AG09319 (cell line): Measurements from ENCODE around the gene CYP19A1.

Experiments
- DNase-seq: peaks from one replicate; pipeline ENCODE4 v3.0.0-alpha.2; 2010; ENCODE audit warnings: low read depth; ENCODE audit errors: extremely low read depth
- TF ChIP-seq, protein P1 (sequence below): IDR thresholded peaks from 2 replicates; pipeline ENCODE4 v1.5.1; 2011; ENCODE audit warnings: low read depth, mild to moderate bottlenecking, inconsistent platforms, low read length, moderate library complexity

Gene CYP19A1

DNA sequence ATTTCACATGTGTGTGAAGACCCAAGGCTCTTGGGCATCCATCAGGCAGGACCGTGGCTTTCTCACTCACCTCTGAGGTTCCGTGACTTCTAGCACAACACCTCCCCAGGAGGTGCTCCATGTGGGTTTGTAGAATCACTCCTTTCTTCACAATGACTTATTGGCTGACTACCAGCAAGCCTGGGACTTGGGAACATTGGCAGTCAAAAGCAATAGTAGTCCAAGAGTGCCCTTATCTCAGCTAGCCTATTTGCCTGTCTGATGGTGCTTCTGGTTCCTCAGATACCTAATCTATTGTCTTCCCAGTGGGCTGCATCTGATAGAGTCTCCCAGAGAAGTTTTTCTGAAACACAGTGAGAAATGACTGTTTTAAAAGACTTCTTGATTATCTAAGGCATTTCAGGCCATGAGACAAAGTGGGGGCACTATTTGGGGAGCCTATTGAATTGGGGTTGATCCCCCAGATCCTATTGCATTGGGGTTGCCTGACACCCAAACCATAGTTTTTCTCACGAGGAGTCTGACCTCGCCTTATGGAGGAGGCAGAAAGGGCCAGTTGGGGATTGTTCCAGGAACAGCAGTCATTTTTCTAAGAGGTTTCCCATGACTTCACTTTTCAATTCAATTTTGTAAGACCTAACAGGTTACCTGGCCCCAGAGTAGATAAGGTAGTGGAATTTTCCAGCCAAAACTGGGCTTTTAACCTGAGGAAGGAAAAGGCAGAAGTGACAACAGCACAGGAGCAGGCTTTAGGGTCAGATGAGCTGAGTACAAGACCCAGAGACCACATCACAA is 88.0 kb downstream of the CYP19A1 start:
- TF ChIP-seq, protein P1, sequence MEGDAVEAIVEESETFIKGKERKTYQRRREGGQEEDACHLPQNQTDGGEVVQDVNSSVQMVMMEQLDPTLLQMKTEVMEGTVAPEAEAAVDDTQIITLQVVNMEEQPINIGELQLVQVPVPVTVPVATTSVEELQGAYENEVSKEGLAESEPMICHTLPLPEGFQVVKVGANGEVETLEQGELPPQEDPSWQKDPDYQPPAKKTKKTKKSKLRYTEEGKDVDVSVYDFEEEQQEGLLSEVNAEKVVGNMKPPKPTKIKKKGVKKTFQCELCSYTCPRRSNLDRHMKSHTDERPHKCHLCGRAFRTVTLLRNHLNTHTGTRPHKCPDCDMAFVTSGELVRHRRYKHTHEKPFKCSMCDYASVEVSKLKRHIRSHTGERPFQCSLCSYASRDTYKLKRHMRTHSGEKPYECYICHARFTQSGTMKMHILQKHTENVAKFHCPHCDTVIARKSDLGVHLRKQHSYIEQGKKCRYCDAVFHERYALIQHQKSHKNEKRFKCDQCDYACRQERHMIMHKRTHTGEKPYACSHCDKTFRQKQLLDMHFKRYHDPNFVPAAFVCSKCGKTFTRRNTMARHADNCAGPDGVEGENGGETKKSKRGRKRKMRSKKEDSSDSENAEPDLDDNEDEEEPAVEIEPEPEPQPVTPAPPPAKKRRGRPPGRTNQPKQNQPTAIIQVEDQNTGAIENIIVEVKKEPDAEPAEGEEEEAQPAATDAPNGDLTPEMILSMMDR = no peak
- DNase-seq = no peak

DNA sequence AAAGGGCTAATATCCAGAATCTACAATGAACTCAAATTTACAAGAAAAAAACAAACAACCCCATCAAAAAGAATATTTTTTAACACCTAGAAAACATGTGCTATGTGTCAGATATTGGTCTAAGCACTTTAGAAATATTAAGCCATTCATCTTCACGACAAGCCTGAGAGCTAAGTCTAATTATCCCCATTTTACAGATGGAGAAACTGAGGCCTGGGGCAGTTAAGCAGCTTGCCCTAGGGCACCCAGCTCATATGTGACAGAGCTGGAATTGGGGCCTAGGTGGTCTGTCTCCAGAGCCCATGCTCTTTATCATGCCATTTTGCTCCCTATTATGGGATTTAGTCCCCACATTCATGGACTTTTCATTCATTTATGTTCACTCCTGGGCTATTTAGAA is 92.8 kb downstream of the CYP19A1 start:
- TF ChIP-seq, protein P1 = no peak
- DNase-seq = no peak

DNA sequence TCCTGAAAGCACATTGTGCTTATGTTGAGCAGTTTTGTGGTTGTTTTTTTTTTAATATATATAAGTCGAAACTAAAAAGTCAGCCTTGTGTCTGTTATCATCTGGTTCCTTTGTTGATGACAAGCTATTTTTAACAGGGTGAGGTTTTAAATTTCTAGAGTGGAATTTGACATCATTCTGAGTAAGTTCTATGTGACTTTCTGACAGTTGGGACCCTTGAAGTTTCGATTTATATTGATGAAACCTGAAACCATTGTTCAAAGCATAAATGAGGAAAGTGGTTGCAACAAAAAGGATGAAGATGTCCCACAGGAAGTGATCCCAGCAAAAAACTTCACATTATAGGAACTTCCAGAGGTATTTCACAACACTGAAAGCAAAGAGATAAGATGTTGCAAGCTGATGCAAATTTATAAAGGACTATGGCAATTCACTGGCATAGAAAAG is 94.0 kb downstream of the CYP19A1 start:
- TF ChIP-seq, protein P1 = no peak
- DNase-seq = no peak

DNA sequence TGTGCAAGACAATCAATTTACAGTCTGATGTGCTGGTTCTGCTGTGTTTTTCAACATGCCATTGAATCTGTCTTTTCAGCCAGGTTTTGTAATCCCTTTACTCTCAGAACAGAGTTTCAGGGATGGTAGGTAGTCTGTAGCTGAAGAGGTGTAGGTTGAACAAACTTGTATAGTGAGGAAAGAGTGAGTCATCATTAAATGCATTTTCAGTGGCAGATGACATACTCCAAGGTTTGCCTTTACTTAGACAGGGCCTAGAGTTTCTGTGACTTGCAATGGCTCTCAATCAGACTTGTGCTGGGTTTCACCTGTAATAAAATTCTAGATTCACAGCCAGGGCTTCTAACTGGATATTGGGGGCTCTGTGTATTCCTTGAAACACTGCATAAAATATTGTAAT is 94.6 kb downstream of the CYP19A1 start:
- no peak for DNase-seq
- TF ChIP-seq, protein P1 = no peak

DNA sequence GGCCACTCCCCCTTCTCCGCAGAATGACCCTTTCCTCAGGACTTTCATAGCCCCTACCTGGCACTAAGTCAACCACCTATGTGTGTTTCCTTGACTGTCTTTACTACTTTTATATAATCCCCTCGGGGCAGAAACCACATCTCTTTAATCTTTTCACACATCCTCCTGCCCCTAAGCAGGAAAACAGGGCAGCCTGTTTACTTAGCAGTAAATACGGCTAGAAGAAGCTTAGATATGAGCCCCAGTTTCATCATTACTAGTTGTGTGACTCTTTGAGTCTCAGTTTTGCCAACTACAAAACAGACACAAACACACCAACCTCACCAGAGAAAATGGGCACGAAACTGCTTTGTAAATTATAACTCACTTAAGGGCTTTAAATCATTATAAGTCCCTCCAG is 98.3 kb downstream of the CYP19A1 start:
- DNase-seq = no peak

DNA sequence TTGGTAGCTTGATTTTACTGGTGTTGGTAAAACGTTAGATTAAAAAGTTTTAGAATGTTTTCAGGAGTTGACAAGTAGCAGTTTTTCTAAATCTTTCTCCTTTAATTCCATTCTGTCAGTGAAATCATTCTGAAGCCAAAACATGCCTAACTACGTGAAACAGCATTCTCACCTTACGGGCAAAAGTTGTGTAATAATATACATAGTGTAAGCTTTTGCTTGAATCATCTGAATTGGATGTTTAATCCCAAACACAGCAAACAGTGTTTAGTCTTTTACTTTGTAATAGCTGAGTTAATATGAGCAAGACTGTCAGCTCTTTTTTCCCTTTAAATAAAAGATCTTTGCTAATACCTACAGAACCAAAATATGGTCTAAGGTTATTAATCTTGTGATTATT is 100.6 kb downstream of the CYP19A1 start:
- DNase-seq = no peak
- TF ChIP-seq, protein P1 = no peak

More for the DNA sequence above, 98.3 kb downstream of the CYP19A1 start:
- TF ChIP-seq, protein P1 = no peak

DNA sequence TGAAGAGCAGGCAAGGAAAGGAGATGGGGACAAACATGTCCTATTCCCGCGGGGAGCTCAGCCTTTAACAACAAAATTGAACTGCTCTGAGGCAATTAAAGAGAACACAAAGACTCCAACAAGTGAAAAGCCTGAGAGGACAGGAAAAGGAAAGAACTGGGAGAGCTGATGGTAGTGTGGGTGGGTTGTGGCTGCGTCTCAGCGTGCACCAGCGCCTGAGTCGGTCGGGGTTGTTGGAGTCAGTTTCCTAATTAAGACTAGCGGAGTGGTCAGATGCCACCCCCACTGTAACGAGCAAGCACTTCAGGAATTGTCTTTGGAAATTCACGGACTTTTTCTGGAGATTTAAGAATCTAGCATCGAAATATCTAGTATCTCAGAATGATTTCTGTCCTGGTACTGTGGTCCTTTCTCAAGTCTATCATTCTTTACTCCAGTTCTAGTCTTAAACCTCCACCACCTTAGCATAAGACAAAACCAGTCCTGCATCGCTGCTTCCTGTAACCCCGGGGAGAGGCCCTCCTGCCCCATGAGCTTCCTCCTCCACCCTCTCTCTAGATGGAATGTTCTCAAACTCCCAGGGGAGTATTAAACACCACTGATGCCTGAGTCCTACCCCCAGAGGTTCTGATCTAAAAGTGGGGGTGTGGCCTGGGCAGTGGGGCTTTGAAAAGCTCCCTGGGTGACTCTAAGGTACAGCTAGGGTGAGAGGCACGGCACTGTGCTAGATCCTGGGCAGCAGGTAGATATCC is 104.0 kb downstream of the CYP19A1 start:
- TF ChIP-seq, protein P1 = no peak
- DNase-seq = no peak
